Endothelial cell of umbilical vein (primary cell): Measurements from ENCODE around the gene SUCLG1. TPM values are rescaled to one million over a fixed set of nuclear protein-coding genes. Genes with fewer than 3 reads are reported as not detected.
"Not testable (repeated sequence)": the region's sequence is repeated elsewhere in the genome, so short reads cannot be mapped to it uniquely, and the experiment has no call there.

ENCODE experiments used
- BruUV-seq: library from RNA; stranded (reverse); fragments of 400-500 nt; replicated peaks from 2 replicates; lab custom pipeline; 2021; lab: Mats Ljungman, UMichigan
- CTCF ChIA-PET: fragments of 300-600, 350-600 bp; sonication (Branson Sonifier 250); formaldehyde crosslinking; loops from one replicate; lab custom pipeline; 2021; ENCODE audit warnings: antibody characterized with exemption, inconsistent platforms; lab: Charles Lee
- POLR2A ChIA-PET: fragments of 300-600, 350-600 bp; sonication (Branson Sonifier 250); formaldehyde crosslinking; loops from one replicate; lab custom pipeline; 2021; ENCODE audit warnings: antibody characterized with exemption, inconsistent platforms; lab: Charles Lee
- DNase-seq: peaks from one replicate; pipeline ENCODE4 v3.0.0-alpha.2; 2011; ENCODE audit warnings: low read depth, low spot score
- FAIRE-seq: peaks from 2 replicates; lab custom pipeline; 2011; peaks lifted over from hg19 to GRCh38; lab: Jason Lieb, UNC
- H2AFZ ChIP-seq: 2 replicates; pipeline ENCODE4 v1.6.0; 2012; ENCODE audit warnings: low read depth, low read length, control low read depth, inconsistent platforms
- H3K27ac ChIP-seq: 2 replicates; pipeline ENCODE4 v1.5.1; 2011; ENCODE audit warnings: low read depth, mild to moderate bottlenecking, control low read depth, low read length, moderate library complexity; ENCODE audit not compliant: insufficient read depth
- H3K27me3 ChIP-seq, 2 experiments: 2 replicates each; pipeline versions ENCODE4 v1.6.0 to v1.6.1; 2011; ENCODE audit warnings: low read length in 2 of 2, mixed read lengths in 1 of 2; ENCODE audit not compliant: control insufficient read depth in 2 of 2, insufficient read depth in 2 of 2
- H3K36me3 ChIP-seq, 2 experiments: 2 replicates in 1 of 2; 3 replicates in 1 of 2; pipeline ENCODE4 v1.5.1; 2011; ENCODE audit warnings: low read length in 2 of 2, mild to moderate bottlenecking in 1 of 2, moderate library complexity in 1 of 2; ENCODE audit not compliant: control insufficient read depth in 2 of 2, insufficient read depth in 2 of 2; ENCODE audit errors: extremely low read depth in 1 of 2
- H3K4me1 ChIP-seq: 3 replicates; pipeline ENCODE4 v1.5.1; 2011; ENCODE audit warnings: mild to moderate bottlenecking, low read length; ENCODE audit not compliant: control insufficient read depth, insufficient read depth; ENCODE audit errors: extremely low read depth
- H3K4me2 ChIP-seq: 2 replicates; pipeline ENCODE4 v1.6.1; 2011; ENCODE audit warnings: low read length, control low read depth, mixed read lengths; ENCODE audit not compliant: insufficient read depth
- H3K4me3 ChIP-seq, 3 experiments: fragments of 200-600 bp in 1 of 3; sonication (generic), shearing (Covaris generic) in 1 of 3; replicated peaks in 1 of 3; 2 replicates each; pipeline ENCODE4 v1.5.1; 2011 to 2016; ENCODE audit warnings: control low read depth in 3 of 3, low read length in 3 of 3, mild to moderate bottlenecking in 2 of 3, inconsistent platforms in 1 of 3, low read depth in 1 of 3, moderate library complexity in 1 of 3; ENCODE audit not compliant: insufficient read depth in 1 of 3
- H3K79me2 ChIP-seq: 2 replicates; pipeline ENCODE4 v1.6.0; 2012; ENCODE audit warnings: low read length, inconsistent platforms; ENCODE audit not compliant: control insufficient read depth, insufficient read depth
- H3K9ac ChIP-seq: replicated peaks from 2 replicates; pipeline ENCODE3; 2011; ENCODE audit warnings: low read length, control low read depth; ENCODE audit not compliant: insufficient read depth; ENCODE audit errors: extremely low read depth
- H3K9me1 ChIP-seq: replicated peaks from 3 replicates; pipeline ENCODE4 v1.6.0; 2011; ENCODE audit warnings: mild to moderate bottlenecking, low read length; ENCODE audit not compliant: control insufficient read depth, insufficient read depth; ENCODE audit errors: extremely low read depth
- H3K9me3 ChIP-seq: replicated peaks from 2 replicates; pipeline ENCODE4 v1.5.1; 2012; ENCODE audit warnings: low read length, inconsistent platforms; ENCODE audit not compliant: control insufficient read depth, insufficient read depth
- H4K20me1 ChIP-seq: replicated peaks from 2 replicates; pipeline ENCODE3; 2011; ENCODE audit warnings: mild to moderate bottlenecking, low read length; ENCODE audit not compliant: control insufficient read depth, insufficient read depth; ENCODE audit errors: extremely low read depth
- EZH2 ChIP-seq: IDR thresholded peaks from 2 replicates; pipeline ENCODE4 v1.6.1; 2012; ENCODE audit warnings: borderline replicate concordance, low read depth, mild to moderate bottlenecking, moderate library complexity, low read length, inconsistent platforms; ENCODE audit not compliant: severe bottlenecking
- GATA2 ChIP-seq: IDR thresholded peaks from 2 replicates; pipeline ENCODE4 v1.7.0; 2011; ENCODE audit warnings: low read depth, mild to moderate bottlenecking, moderate library complexity, mixed read lengths, low read length; ENCODE audit not compliant: insufficient read length, insufficient read depth
- JUN ChIP-seq: IDR thresholded peaks from 2 replicates; pipeline ENCODE4 v1.6.1; 2011; ENCODE audit warnings: borderline replicate concordance, low read depth; ENCODE audit not compliant: insufficient read length, insufficient read depth
- MAX ChIP-seq: IDR thresholded peaks from 2 replicates; pipeline ENCODE4 v1.6.1; 2011; ENCODE audit not compliant: insufficient read depth, insufficient read length
- MYC ChIP-seq: IDR thresholded peaks from one replicate; pipeline ENCODE4 v1.6.1; 2011; ENCODE audit warnings: mild to moderate bottlenecking, low read depth, low read length
- POLR2A ChIP-seq: IDR thresholded peaks from 2 replicates; pipeline ENCODE4 v1.6.1; 2012; ENCODE audit warnings: low read depth, mild to moderate bottlenecking, control low read depth, low read length
- POLR2AphosphoS5 ChIP-seq: IDR thresholded peaks from 2 replicates; pipeline ENCODE4 v1.6.1; 2012; ENCODE audit warnings: low read depth, mild to moderate bottlenecking, control low read depth, low read length, moderate library complexity; ENCODE audit not compliant: insufficient read depth
- dilution Hi-C: fragments of 300-500 bp; cut with MboI; formaldehyde crosslinking; loops from one replicate; pipeline ENCODE4 v1.15.0; 2019; ENCODE audit warnings: low sequenced_read_pairs; ENCODE audit not compliant: extremely low pct_ligation_motif_present
- intact Hi-C: fragments of 100-400 bp; cut with micrococcal nuclease; formaldehyde crosslinking; loops from one replicate; pipeline ENCODE4 v1.10.0; 2022
- polyA plus RNA-seq, 4 experiments: library from polyadenylated mRNA; depleted of rRNA in 3 of 4; stranded (reverse) in 3 of 4; unstranded in 1 of 4; fragments of >200 nt; gene quantifications; 2 replicates each; pipeline versions ENCODE4 v1.2.1 to v1.2.3, GENCODE V29; 2011 to 2012; ENCODE audit warnings: missing spikeins in 1 of 4
- total RNA-seq: library from RNA; stranded (reverse); gene quantifications from 2 replicates; pipeline ENCODE4 v1.2.3, GENCODE V29; 2021

The SUCLG1 gene
- total and polyA plus RNA-seq, 2 donors (not counting 3 experiments of a cell fraction or from before 2014, with no cell fraction given): 31.7 to 59.2 TPM

- Histone ChIP-seq H3K4me2 (no peak overlapping the region), H3K9me3 (no peaks in the 10 kb centered on the region), H4K20me1 (no peaks in the 10 kb centered on the region), H3K9me1 (no peaks in the 10 kb centered on the region), H3K9ac (no peak overlapping the region), H3K27ac (no peak overlapping the region), H3K36me3 (no peaks in the 10 kb centered on the region), H2AFZ (no peak overlapping the region), H3K4me1 (no peaks in the 10 kb centered on the region), H3K4me3 (no peak overlapping the region), H3K27me3 (no peaks in the 10 kb centered on the region), H3K79me2 (no peaks in the 10 kb centered on the region)
- FAIRE-seq (no peak), DNase-seq (no peak)
- CTCF ChIA-PET: no interaction called here
- dilution Hi-C loops (no loop called here), intact Hi-C loops (no loop called here)
- POLR2A ChIA-PET: no interaction called here
- BruUV-seq: no TSS peak
- TF ChIP-seq POLR2AphosphoS5 (no peak), JUN (no peak), MYC (no peak), EZH2 (no peak), POLR2A (no peak), MAX (no peak), GATA2 (no peak)
Observed at GRCh38 chr2:84472856-84473565, 13.9 kb upstream of the SUCLG1 start.

- BruUV-seq, H3K4me2 ChIP-seq, H3K27ac ChIP-seq, H3K27me3 ChIP-seq, H3K9me3 ChIP-seq, POLR2A ChIA-PET, H3K9ac ChIP-seq, H3K4me1 ChIP-seq, dilution Hi-C loops, H3K36me3 ChIP-seq, H3K4me3 ChIP-seq, intact Hi-C loops, FAIRE-seq, H2AFZ ChIP-seq, H4K20me1 ChIP-seq, H3K9me1 ChIP-seq, H3K79me2 ChIP-seq, DNase-seq, CTCF ChIA-PET: not testable (repeated sequence)
Observed at GRCh38 chr2:84472423-84472822, 13.3 kb upstream of the SUCLG1 start.
